GM12878 (cell line): Measurements from ENCODE around the gene RFX3. TPM values are rescaled to one million over a fixed set of nuclear protein-coding genes. Genes with fewer than 3 reads are reported as not detected.
A peak's percentile ranks its signal among the peaks of the same experiment; 100 is the strongest.

Source experiments
- ATAC-seq: fragments of 200-7000 bp; cut with Tn5 transposase; 3 replicates; pipeline ENCODE4 v1.9.1; 2020; ENCODE audit warnings: mild to moderate bottlenecking, moderate library complexity
- BruUV-seq: library from RNA; stranded (reverse); fragments of 400-500 nt; replicated peaks from 2 replicates; lab custom pipeline; 2021; lab: Mats Ljungman, UMichigan
- CTCF ChIA-PET: fragments of 300-600 bp; sonication (Branson Sonifier 250); formaldehyde crosslinking; extraction: SDS; loops from one replicate; lab custom pipeline; 2021; ENCODE audit warnings: inconsistent platforms; lab: Yijun Ruan, JAX
- POLR2A ChIA-PET: fragments of 350-600 bp; formaldehyde crosslinking; extraction: SDS; loops from one replicate; lab custom pipeline; 2021; ENCODE audit warnings: inconsistent platforms; lab: Charles Lee
- RAD21 ChIA-PET: fragments of 300-600 bp; sonication (Branson Sonifier 250); formaldehyde crosslinking; loops from one replicate; lab custom pipeline; 2023; ENCODE audit warnings: antibody characterized with exemption; ENCODE audit not compliant: unreplicated experiment; lab: Charles Lee
- SMC1A ChIA-PET: fragments of 300-600 bp; sonication (Branson Sonifier 250); formaldehyde crosslinking; loops from one replicate; lab custom pipeline; 2023; ENCODE audit not compliant: unreplicated experiment, uncharacterized antibody; lab: Charles Lee
- DNase-seq: peaks from one replicate; pipeline ENCODE4 v3.0.0-alpha.2; 2011; ENCODE audit warnings: low read depth, low spot score
- FAIRE-seq: peaks from 3 replicates; lab custom pipeline; 2011; peaks lifted over from hg19 to GRCh38; lab: Jason Lieb, UNC
- H2AFZ ChIP-seq: 2 replicates; pipeline ENCODE4 v1.6.0; 2011; ENCODE audit warnings: low read depth, low read length, control low read depth; ENCODE audit not compliant: control insufficient read depth
- H3K27ac ChIP-seq: 2 replicates; pipeline ENCODE4 v1.5.1; 2011; ENCODE audit warnings: control low read depth; ENCODE audit not compliant: control insufficient read depth, insufficient read depth
- H3K27me3 ChIP-seq, 2 experiments: replicated peaks in 1 of 2; 2 replicates each; pipeline versions ENCODE4 v1.6.0 to v1.6.1; 2011; ENCODE audit warnings: low read length in 1 of 2; ENCODE audit not compliant: control insufficient read depth in 2 of 2, insufficient read depth in 2 of 2
- H3K36me3 ChIP-seq, 2 experiments: 2 replicates each; pipeline ENCODE4 v1.5.1; 2011; ENCODE audit warnings: low read length in 1 of 2; ENCODE audit not compliant: control insufficient read depth in 2 of 2, insufficient read depth in 2 of 2
- H3K4me1 ChIP-seq: 2 replicates; pipeline ENCODE4 v1.6.1; 2011; ENCODE audit warnings: mild to moderate bottlenecking, low read length, moderate library complexity, mixed read lengths; ENCODE audit not compliant: control insufficient read depth, insufficient read depth
- H3K4me2 ChIP-seq: 2 replicates; pipeline ENCODE4 v1.6.0; 2011; ENCODE audit warnings: control low read depth; ENCODE audit not compliant: control insufficient read depth, insufficient read depth
- H3K4me3 ChIP-seq: fragments of 200-600 bp; sonication (generic); 2 replicates; pipeline ENCODE4 v1.5.1; 2016
- H3K79me2 ChIP-seq: 2 replicates; pipeline ENCODE4 v1.6.0; 2011; ENCODE audit warnings: low read length; ENCODE audit not compliant: control insufficient read depth, insufficient read depth
- H3K9ac ChIP-seq: 2 replicates; pipeline ENCODE4 v1.8.0; 2011; ENCODE audit warnings: low read length, control low read depth, mixed read lengths; ENCODE audit not compliant: control insufficient read depth, insufficient read depth
- H3K9me3 ChIP-seq: replicated peaks from 3 replicates; pipeline ENCODE4 v1.5.1; 2011; ENCODE audit warnings: mild to moderate bottlenecking, low read length; ENCODE audit not compliant: control insufficient read depth, insufficient read depth
- H4K20me1 ChIP-seq: 2 replicates; pipeline ENCODE4 v1.6.0; 2011; ENCODE audit not compliant: control insufficient read depth, insufficient read depth
- BMI1 ChIP-seq: fragments of 450-650 bp; IDR thresholded peaks from 2 replicates; pipeline ENCODE4 v1.6.1; 2016; ENCODE audit warnings: mild to moderate bottlenecking, moderate library complexity, borderline replicate concordance
- BRCA1 ChIP-seq: IDR thresholded peaks from 2 replicates; pipeline ENCODE4 v1.6.1; 2011; ENCODE audit warnings: low read depth, low read length, improper control_type of control experiment
- CHD2 ChIP-seq: IDR thresholded peaks from 2 replicates; pipeline ENCODE4 v1.6.1; 2011; ENCODE audit warnings: low read depth, low read length, improper control_type of control experiment, borderline replicate concordance
- EGR1 ChIP-seq, 2 experiments: IDR thresholded peaks; 1 replicate in 1 of 2; 2 replicates in 1 of 2; pipeline ENCODE4 v1.6.1; 2011 to 2012; ENCODE audit warnings: low read depth in 2 of 2, low read length in 2 of 2, borderline replicate concordance in 1 of 2, mild to moderate bottlenecking in 1 of 2, moderate library complexity in 1 of 2
- EP300 ChIP-seq, 2 experiments: fragments of 150-350 bp in 1 of 2; IDR thresholded peaks; 2 replicates each; pipeline ENCODE4 v1.6.1; 2011 to 2012; ENCODE audit warnings: low read depth in 2 of 2, low read length in 2 of 2, borderline replicate concordance in 1 of 2, improper control_type of control experiment in 1 of 2, inconsistent platforms in 1 of 2; ENCODE audit not compliant: control insufficient read depth in 1 of 2
- IKZF1 ChIP-seq: fragments of 450-650 bp; conservative IDR thresholded peaks from 2 replicates; pipeline ENCODE4 v1.6.1; 2017; ENCODE audit warnings: antibody characterized with exemption, mild to moderate bottlenecking
- KDM1A ChIP-seq: fragments of 200-600 bp; sonication (generic); IDR thresholded peaks from 2 replicates; pipeline ENCODE4 v1.6.1; 2016; ENCODE audit warnings: borderline replicate concordance
- MEF2B ChIP-seq: fragments of 450-650 bp; IDR thresholded peaks from 2 replicates; pipeline ENCODE4 v1.6.1; 2018; ENCODE audit warnings: mild to moderate bottlenecking, moderate library complexity; ENCODE audit not compliant: partially characterized antibody, poor library complexity, severe bottlenecking
- NFXL1 ChIP-seq: fragments of 450-650 bp; IDR thresholded peaks from 2 replicates; pipeline ENCODE4 v1.6.1; 2017; ENCODE audit warnings: antibody characterized with exemption, mild to moderate bottlenecking, borderline replicate concordance
- NFYA ChIP-seq: IDR thresholded peaks from 2 replicates; pipeline ENCODE4 v1.6.1; 2011; ENCODE audit warnings: low read depth, mild to moderate bottlenecking, low read length, improper control_type of control experiment, borderline replicate concordance
- NFYB ChIP-seq: IDR thresholded peaks from 2 replicates; pipeline ENCODE4 v1.6.1; 2011; ENCODE audit warnings: low read depth, mild to moderate bottlenecking, low read length, improper control_type of control experiment, moderate library complexity; ENCODE audit not compliant: insufficient read depth
- SIN3A ChIP-seq: IDR thresholded peaks from 2 replicates; pipeline ENCODE4 v1.6.1; 2012; ENCODE audit warnings: low read depth, low read length, improper control_type of control experiment
- SMAD1 ChIP-seq: fragments of 450-650 bp; IDR thresholded peaks from 2 replicates; pipeline ENCODE4 v1.6.1; 2018; ENCODE audit warnings: mild to moderate bottlenecking, low read depth; ENCODE audit not compliant: partially characterized antibody
- YBX1 ChIP-seq: fragments of 450-650 bp; IDR thresholded peaks from 2 replicates; pipeline ENCODE4 v1.6.1; 2016; ENCODE audit warnings: antibody characterized with exemption
- in situ Hi-C: fragments of 300-500 bp; cut with MboI; formaldehyde crosslinking; loops from 9 replicates; pipeline ENCODE4 v1.14.3; 2018; ENCODE audit warnings: mixed read lengths
- intact Hi-C: fragments of 100-400 bp; cut with micrococcal nuclease; formaldehyde crosslinking; loops from one replicate; pipeline ENCODE4 v1.14.2; 2022; ENCODE audit not compliant: unreplicated experiment
- polyA plus RNA-seq, 11 experiments: library from polyadenylated mRNA; depleted of rRNA in 4 of 11; unstranded in 6 of 11; stranded (reverse) in 5 of 11; fragments of >200 nt; fragmentation: Nextera tagmentation in 4 of 11; fragmentation: Illumina TruSeq in 1 of 11; extraction: Ambion mirVana in 4 of 11; extraction: Trizol in 1 of 11; gene quantifications; 1 replicate in 1 of 11; 2 replicates in 10 of 11; pipeline versions ENCODE4 v1.2.1 to v1.2.3, GENCODE V29; 2011 to 2016; ENCODE audit warnings: inconsistent platforms in 2 of 11, missing spikeins in 2 of 11, low read depth in 1 of 11
- total RNA-seq, 4 experiments: library from RNA; depleted of rRNA in 3 of 4; stranded (reverse); fragments of >200 nt in 3 of 4; fragmentation: Illumina TruSeq in 1 of 4; extraction: Trizol in 1 of 4; gene quantifications; 2 replicates each; pipeline versions ENCODE4 v1.2.1 to v1.2.3, GENCODE V29; 2013 to 2021
- TF ChIP-seq, protein P1 (sequence below): IDR thresholded peaks from 2 replicates; pipeline ENCODE4 v1.6.1; 2012; ENCODE audit warnings: low read depth, low read length, improper control_type of control experiment
- TF ChIP-seq, protein P2 (sequence below): fragments of 450-650 bp; IDR thresholded peaks from 2 replicates; pipeline ENCODE4 v1.6.1; 2017; ENCODE audit warnings: mild to moderate bottlenecking, moderate library complexity
- TF ChIP-seq, protein P3 (sequence below): IDR thresholded peaks from 2 replicates; pipeline ENCODE4 v1.6.1; 2011; ENCODE audit warnings: borderline replicate concordance, low read depth, mild to moderate bottlenecking, moderate library complexity, low read length; ENCODE audit not compliant: insufficient read depth, poor library complexity, severe bottlenecking

Gene RFX3
- total and polyA plus RNA-seq, 10 of the 15 experiments (the other 5 are each of a cell fraction or from before 2014, with no cell fraction given) = 1.2 to 26.4 (median 6.7) TPM

DNA sequence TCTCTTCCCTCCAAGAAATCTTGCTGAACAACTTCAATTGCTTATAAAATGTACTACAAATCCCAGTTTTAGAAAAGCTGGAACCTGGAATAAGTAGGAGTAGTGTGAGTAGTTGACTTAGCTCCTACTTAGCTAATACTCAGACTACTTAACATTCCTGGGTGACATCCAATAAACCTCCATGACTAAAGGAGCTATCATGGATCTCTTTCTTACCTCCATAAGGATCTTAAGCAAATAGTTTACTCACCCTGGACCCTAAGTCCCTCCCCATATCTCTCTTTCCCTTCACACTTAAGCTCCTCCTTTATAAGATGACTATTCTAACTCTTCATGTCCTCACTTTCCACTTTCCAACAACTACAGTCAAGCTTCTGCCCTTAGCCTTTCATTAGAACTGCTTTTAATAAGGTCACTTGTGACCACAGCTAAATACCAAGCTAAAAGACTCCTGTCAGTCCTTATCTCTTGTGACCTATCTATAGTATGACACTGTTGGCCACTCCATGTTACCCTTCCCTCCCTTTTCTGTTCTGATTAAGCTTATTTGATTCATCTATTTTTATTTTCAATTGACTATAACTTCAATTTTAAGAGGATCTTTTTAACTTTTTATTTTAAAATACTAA lies 194.9 kb downstream of the RFX3 start:
- ChIA-PET CTCF (interaction anchor here (0.8 to 7.6 kb wide), 12 partner anchors 8 to 136 kb away, joined by 3 to 112 read pairs (median 4); no protein-coding TSS in a partner anchor), RAD21 (interaction anchor here (0.7 to 2.4 kb wide), 4 partner anchors 31 to 110 kb away, joined by 3 to 17 read pairs (median 6); no protein-coding TSS in a partner anchor), SMC1A (interaction anchor here (0.6 to 7.2 kb wide), 22 partner anchors 11 to 196 kb away, joined by 3 to 59 read pairs (median 4); no protein-coding TSS in a partner anchor), POLR2A (no interaction called here)
- Histone ChIP-seq H2AFZ (no peak overlapping the region), H3K4me3 (no peak overlapping the region), H3K79me2 (no peaks in the 10 kb centered on the region), H3K9ac (no peak overlapping the region), H3K9me3 (no peaks in the 10 kb centered on the region; the same call in 2 of the 3 replicates), H3K27ac (no peak overlapping the region), H3K4me1 (no peaks in the 10 kb centered on the region), H4K20me1 (no peaks in the 10 kb centered on the region), H3K4me2 (no peak overlapping the region), H3K36me3 (no peaks in the 10 kb centered on the region), H3K27me3 (no peaks in the 10 kb centered on the region)
- in situ Hi-C loops = no loop called here
- no peak for ATAC-seq
- TF ChIP-seq SMAD1 (no peak), EGR1 (IDR thresholded peaks at IDR 0.05; ENCODE audit: borderline replicate concordance in 1 of 2, low read depth in 2 of 2, low read length in 2 of 2) (no peak), NFXL1 (no peak), BMI1 (no peak), MEF2B (no peak), BRCA1 (no peak), NFYB (no peak), NFYA (no peak), CHD2 (no peak), EP300 (IDR thresholded peaks at IDR 0.05; ENCODE audit: borderline replicate concordance in 1 of 2, control insufficient read depth in 1 of 2, low read depth in 2 of 2, low read length in 2 of 2) (no peak), KDM1A (no peak), SIN3A (no peak), IKZF1 (no peak), YBX1 (no peak)
- TF ChIP-seq, protein P1, sequence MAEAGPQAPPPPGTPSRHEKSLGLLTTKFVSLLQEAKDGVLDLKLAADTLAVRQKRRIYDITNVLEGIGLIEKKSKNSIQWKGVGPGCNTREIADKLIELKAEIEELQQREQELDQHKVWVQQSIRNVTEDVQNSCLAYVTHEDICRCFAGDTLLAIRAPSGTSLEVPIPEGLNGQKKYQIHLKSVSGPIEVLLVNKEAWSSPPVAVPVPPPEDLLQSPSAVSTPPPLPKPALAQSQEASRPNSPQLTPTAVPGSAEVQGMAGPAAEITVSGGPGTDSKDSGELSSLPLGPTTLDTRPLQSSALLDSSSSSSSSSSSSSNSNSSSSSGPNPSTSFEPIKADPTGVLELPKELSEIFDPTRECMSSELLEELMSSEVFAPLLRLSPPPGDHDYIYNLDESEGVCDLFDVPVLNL = no peak
- TF ChIP-seq, protein P2, sequence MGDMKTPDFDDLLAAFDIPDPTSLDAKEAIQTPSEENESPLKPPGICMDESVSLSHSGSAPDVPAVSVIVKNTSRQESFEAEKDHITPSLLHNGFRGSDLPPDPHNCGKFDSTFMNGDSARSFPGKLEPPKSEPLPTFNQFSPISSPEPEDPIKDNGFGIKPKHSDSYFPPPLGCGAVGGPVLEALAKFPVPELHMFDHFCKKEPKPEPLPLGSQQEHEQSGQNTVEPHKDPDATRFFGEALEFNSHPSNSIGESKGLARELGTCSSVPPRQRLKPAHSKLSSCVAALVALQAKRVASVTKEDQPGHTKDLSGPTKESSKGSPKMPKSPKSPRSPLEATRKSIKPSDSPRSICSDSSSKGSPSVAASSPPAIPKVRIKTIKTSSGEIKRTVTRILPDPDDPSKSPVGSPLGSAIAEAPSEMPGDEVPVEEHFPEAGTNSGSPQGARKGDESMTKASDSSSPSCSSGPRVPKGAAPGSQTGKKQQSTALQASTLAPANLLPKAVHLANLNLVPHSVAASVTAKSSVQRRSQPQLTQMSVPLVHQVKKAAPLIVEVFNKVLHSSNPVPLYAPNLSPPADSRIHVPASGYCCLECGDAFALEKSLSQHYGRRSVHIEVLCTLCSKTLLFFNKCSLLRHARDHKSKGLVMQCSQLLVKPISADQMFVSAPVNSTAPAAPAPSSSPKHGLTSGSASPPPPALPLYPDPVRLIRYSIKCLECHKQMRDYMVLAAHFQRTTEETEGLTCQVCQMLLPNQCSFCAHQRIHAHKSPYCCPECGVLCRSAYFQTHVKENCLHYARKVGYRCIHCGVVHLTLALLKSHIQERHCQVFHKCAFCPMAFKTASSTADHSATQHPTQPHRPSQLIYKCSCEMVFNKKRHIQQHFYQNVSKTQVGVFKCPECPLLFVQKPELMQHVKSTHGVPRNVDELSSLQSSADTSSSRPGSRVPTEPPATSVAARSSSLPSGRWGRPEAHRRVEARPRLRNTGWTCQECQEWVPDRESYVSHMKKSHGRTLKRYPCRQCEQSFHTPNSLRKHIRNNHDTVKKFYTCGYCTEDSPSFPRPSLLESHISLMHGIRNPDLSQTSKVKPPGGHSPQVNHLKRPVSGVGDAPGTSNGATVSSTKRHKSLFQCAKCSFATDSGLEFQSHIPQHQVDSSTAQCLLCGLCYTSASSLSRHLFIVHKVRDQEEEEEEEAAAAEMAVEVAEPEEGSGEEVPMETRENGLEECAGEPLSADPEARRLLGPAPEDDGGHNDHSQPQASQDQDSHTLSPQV = no peak
- TF ChIP-seq, protein P3, sequence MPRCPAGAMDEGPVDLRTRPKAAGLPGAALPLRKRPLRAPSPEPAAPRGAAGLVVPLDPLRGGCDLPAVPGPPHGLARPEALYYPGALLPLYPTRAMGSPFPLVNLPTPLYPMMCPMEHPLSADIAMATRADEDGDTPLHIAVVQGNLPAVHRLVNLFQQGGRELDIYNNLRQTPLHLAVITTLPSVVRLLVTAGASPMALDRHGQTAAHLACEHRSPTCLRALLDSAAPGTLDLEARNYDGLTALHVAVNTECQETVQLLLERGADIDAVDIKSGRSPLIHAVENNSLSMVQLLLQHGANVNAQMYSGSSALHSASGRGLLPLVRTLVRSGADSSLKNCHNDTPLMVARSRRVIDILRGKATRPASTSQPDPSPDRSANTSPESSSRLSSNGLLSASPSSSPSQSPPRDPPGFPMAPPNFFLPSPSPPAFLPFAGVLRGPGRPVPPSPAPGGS = no peak
- intact Hi-C loops = loop anchor here (5.0 kb wide), 2 partner anchors 89 to 111 kb away; no protein-coding TSS in a partner anchor
- FAIRE-seq = peak; percentile 80
- no peak for DNase-seq
- no TSS peak for BruUV-seq
